GM21447 (cell line): ENCODE results near the gene TAF11.
"Not testable (repeated sequence)": the region's sequence is repeated elsewhere in the genome, so short reads cannot be mapped to it uniquely, and the experiment has no call there.

ENCODE experiments used
- ATAC-seq: cut with Tn5 transposase; IDR thresholded peaks from one replicate; pipeline ENCODE4 v1.9.1; 2021; ENCODE audit not compliant: unreplicated experiment

TAF11 gene

GRCh38 chr6:34867484-34867883, 20.4 kb downstream of the TAF11 start:
- ATAC-seq, result no peak

DNA sequence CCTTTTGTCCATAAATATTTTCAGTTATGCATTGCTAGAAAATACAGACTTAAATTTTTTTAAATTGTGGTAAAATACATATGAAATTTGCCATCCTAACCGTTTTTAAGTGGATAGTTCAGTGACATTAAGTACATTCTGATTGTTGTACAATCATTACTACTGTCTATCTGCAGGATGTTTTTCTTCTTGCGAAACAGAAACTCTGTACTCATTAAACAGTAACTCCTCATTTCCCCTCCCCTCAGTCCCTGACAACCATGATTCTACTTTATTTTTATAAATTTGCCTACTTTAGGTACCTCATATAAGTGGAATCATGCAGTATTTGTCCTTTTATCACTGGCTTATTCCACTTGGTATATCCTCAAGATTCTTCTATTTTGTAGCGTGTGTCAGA, 21.3 kb downstream of the TAF11 start:
- no peak for ATAC-seq

- no peak for ATAC-seq
These were observed 22.7 kb downstream of the TAF11 start for GRCh38 chr6:34865107-34865506.

GRCh38 chr6:34864007-34864406, 23.8 kb downstream of the TAF11 start:
- no peak for ATAC-seq

GRCh38 chr6:34860776-34861175, 27.1 kb downstream of the TAF11 start:
- ATAC-seq, result no peak

GRCh38 chr6:34859951-34860350, 27.9 kb downstream of the TAF11 start:
- no peak for ATAC-seq

DNA sequence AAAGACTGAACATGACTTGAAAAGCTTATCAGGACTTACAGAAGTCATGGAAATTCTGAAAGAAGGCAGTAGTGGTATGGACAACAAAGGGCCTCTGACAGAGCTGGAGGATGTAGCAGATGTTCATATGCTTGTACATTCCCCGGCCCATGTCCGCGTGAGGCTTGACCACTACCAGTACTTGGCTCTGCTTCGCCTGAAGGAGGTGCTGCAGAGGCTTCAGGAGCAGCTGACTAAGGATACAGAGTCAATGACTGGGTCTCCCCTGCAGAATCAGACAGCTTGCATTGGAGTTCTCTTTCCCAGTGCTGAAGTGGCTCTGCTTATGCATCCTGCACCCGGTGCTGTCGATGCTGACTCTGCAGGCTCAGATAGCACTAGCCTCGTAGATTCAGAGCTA, 29.2 kb downstream of the TAF11 start:
- ATAC-seq, result no peak

DNA sequence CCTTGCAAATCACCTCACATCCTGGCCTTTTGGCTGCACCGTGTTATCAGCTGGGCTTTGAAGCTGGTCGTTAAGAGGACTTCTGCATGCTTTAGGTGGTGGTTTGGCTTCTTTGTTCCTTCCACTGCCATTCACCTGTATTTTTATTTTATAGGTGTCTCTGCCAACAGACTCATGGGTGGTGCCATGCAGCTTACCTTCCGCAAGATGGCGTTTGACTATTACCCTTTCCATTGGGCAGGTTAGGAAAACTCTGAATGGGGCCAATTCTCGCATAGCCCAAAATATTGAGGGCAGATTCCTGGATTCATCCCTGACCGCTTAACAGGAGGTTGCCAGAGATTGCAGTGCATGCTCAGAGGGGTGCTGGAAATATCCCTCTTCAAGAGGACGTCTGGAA, 32.4 kb downstream of the TAF11 start:
- no peak for ATAC-seq

GRCh38 chr6:34852406-34853085, 35.3 kb downstream of the TAF11 start:
- no peak for ATAC-seq

GRCh38 chr6:34851361-34851760, 36.5 kb downstream of the TAF11 start:
- no peak for ATAC-seq

- not testable (repeated sequence) for ATAC-seq
These were observed 38.8 kb downstream of the TAF11 start for GRCh38 chr6:34849066-34849465.

GRCh38 chr6:34839666-34840352, 48.0 kb downstream of the TAF11 start:
- ATAC-seq, result no peak

DNA sequence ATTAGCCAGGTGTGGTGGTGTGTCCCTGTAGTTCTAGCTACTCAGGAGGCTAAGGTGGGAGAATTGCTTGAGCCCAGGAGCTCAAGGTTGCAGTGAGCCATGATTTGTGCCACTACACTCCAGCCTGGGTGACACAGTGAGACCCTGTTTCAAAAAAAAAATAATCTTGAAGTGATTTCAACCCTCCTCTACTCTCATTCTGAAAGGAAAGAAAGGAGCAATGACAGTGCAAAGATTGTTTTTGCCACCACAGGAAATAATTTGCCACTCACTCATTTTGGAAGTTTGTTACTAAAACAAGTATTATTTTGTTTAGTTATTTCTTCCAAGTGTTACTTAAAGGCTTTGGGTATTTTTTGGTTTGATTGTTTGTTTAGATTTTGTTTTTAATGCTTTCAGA, 50.3 kb downstream of the TAF11 start:
- ATAC-seq, result no peak

- ATAC-seq, result no peak
These were observed 51.4 kb downstream of the TAF11 start for GRCh38 chr6:34836451-34836850.

DNA sequence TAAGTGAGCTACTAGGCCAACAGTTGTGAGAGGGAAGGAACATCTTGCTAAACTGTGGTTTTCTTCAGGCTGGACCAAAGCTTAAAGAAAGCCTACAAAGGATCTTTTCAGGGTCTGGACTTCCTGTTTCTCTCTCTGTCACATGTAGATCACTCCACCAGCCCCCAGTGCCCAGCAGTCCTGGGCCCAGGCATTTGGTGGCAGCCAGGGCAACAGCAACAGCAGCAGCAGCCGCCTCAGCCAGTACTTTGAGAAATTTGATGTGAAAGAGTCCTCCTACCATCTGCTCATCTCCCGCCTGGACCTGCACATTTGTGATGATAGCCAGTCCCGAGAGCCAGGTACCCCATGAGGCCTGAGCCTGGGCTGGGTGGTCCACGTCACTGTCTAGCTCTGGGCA, 51.8 kb downstream of the TAF11 start:
- no peak for ATAC-seq

- ATAC-seq, result no peak
These were observed 52.9 kb downstream of the TAF11 start for GRCh38 chr6:34834789-34835518.

GRCh38 chr6:34832942-34833341, 54.9 kb downstream of the TAF11 start:
- ATAC-seq, result no peak

GRCh38 chr6:34829137-34829536, 58.7 kb downstream of the TAF11 start:
- no peak for ATAC-seq
